Neuronal stem cell (in vitro differentiated cells): ENCODE results near the gene TMEM223.

Experiments
- DNase-seq: peaks from one replicate; pipeline ENCODE4 v3.0.0-alpha.2; 2013; ENCODE audit warnings: low spot score
- H2AFZ ChIP-seq: one replicate; pipeline ENCODE4 v1.6.1; 2013; ENCODE audit warnings: mild to moderate bottlenecking, low read length, inconsistent platforms
- H2AK5ac ChIP-seq: 2 replicates; pipeline ENCODE4 v1.6.1; 2013; ENCODE audit warnings: low read depth, mild to moderate bottlenecking, inconsistent platforms, low read length, moderate library complexity, mixed read lengths
- H2BK120ac ChIP-seq: 2 replicates; pipeline ENCODE4 v1.6.1; 2013; ENCODE audit warnings: low read depth, mild to moderate bottlenecking, inconsistent platforms, low read length, moderate library complexity, mixed read lengths
- H2BK12ac ChIP-seq: one replicate; pipeline ENCODE4 v1.6.1; 2013; ENCODE audit warnings: low read length, inconsistent platforms
- H2BK15ac ChIP-seq: 2 replicates; pipeline ENCODE4 v1.6.1; 2013; ENCODE audit warnings: mild to moderate bottlenecking, low read length, inconsistent platforms, mixed read lengths
- H2BK5ac ChIP-seq: one replicate; pipeline ENCODE4 v1.6.1; 2013; ENCODE audit warnings: inconsistent platforms, mild to moderate bottlenecking, low read length, moderate library complexity
- H3K14ac ChIP-seq: one replicate; pipeline ENCODE4 v1.6.1; 2013; ENCODE audit warnings: low read length, inconsistent platforms
- H3K18ac ChIP-seq: 2 replicates; pipeline ENCODE4 v1.6.1; 2013; ENCODE audit warnings: low read length, inconsistent platforms
- H3K23ac ChIP-seq: 2 replicates; pipeline ENCODE4 v1.6.1; 2013; ENCODE audit warnings: low read depth, mild to moderate bottlenecking, mixed read lengths, low read length, inconsistent platforms; ENCODE audit not compliant: poor library complexity
- H3K27ac ChIP-seq: replicated peaks from 3 replicates; pipeline ENCODE4 v1.5.1; 2013; ENCODE audit warnings: low read length, inconsistent platforms
- H3K27me3 ChIP-seq, 3 experiments: 2 replicates each; pipeline ENCODE4 v1.6.1; 2013; ENCODE audit warnings: low read length in 3 of 3, mild to moderate bottlenecking in 2 of 3, inconsistent platforms in 1 of 3, low read depth in 1 of 3, mixed read lengths in 1 of 3, moderate library complexity in 1 of 3; ENCODE audit not compliant: control insufficient read depth in 3 of 3, insufficient read depth in 3 of 3
- H3K36me3 ChIP-seq, 2 donors: replicated peaks in 1 of 2; 2 replicates each; pipeline ENCODE4 v1.6.1; 2013; ENCODE audit warnings: low read length in 2 of 2; ENCODE audit not compliant: control insufficient read depth in 2 of 2, insufficient read depth in 2 of 2
- H3K4ac ChIP-seq: 2 replicates; pipeline ENCODE4 v1.6.1; 2013; ENCODE audit warnings: inconsistent platforms, mild to moderate bottlenecking, low read length, moderate library complexity
- H3K4me1 ChIP-seq, 2 donors: 1 replicate in 1 of 2; 2 replicates in 1 of 2; pipeline ENCODE4 v1.6.1; 2013; ENCODE audit warnings: low read length in 2 of 2, low read depth in 1 of 2; ENCODE audit not compliant: control insufficient read depth in 2 of 2, insufficient read depth in 1 of 2
- H3K4me2 ChIP-seq: one replicate; pipeline ENCODE4 v1.6.1; 2013; ENCODE audit warnings: mild to moderate bottlenecking, low read length, inconsistent platforms; ENCODE audit not compliant: insufficient read depth, poor library complexity, severe bottlenecking
- H3K4me3 ChIP-seq, 2 donors: 2 replicates each; pipeline ENCODE4 v1.5.1; 2013; ENCODE audit warnings: low read length in 2 of 2, mild to moderate bottlenecking in 2 of 2, inconsistent platforms in 1 of 2, moderate library complexity in 1 of 2
- H3K79me1 ChIP-seq: one replicate; pipeline ENCODE4 v1.6.1; 2013; ENCODE audit warnings: low read depth, mild to moderate bottlenecking, inconsistent platforms, low read length, moderate library complexity
- H3K9ac ChIP-seq: one replicate; pipeline ENCODE4 v1.6.1; 2013; ENCODE audit warnings: mild to moderate bottlenecking, low read depth, low read length, inconsistent platforms; ENCODE audit not compliant: poor library complexity
- H3K9me3 ChIP-seq, 2 donors: replicated peaks in 1 of 2; 2 replicates each; pipeline versions ENCODE3 to v1.6.1; 2013; ENCODE audit warnings: low read length in 2 of 2, mild to moderate bottlenecking in 2 of 2, inconsistent platforms in 1 of 2, low read depth in 1 of 2, mixed read lengths in 1 of 2, moderate library complexity in 1 of 2; ENCODE audit not compliant: control insufficient read depth in 2 of 2, insufficient read depth in 1 of 2
- H4K8ac ChIP-seq: one replicate; pipeline ENCODE4 v1.6.1; 2013; ENCODE audit warnings: low read depth, mild to moderate bottlenecking, inconsistent platforms, low read length, moderate library complexity
- H4K91ac ChIP-seq: one replicate; pipeline ENCODE4 v1.6.1; 2013; ENCODE audit warnings: low read length, low read depth, mild to moderate bottlenecking, inconsistent platforms; ENCODE audit not compliant: poor library complexity
- WGBS, 2 donors: extraction: QIAGEN DNeasy Blood & Tissue Kit; methylation state at CpG; one replicate each; pipeline ENCODE4 v1.1.7; 2013; ENCODE audit warnings: missing lambda C conversion rate in 2 of 2, mixed read lengths in 1 of 2; ENCODE audit not compliant: insufficient read length in 2 of 2, insufficient replicate concordance in 1 of 2; ENCODE audit errors: extremely low coverage in 2 of 2; 5-methylcytosine and 5-hydroxymethylcytosine counted together

Gene TMEM223

DNA sequence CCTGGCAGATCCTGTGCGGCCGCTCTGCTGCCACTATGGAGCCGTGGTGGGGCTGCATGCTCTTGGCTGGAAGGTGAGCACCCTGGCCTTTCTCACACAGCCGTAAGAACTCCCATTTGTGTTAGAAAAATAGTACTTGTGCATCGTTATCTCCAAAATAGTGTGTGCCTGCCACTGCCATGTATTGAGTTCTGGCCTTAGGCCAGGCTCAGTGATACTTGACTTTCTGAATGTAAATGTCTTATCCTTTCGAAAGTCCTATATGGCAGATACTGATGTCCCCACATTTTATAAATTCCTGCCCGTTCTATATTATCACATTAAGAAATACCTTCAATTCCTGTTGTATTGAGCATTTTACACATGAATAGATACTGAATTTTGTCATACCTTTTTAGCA lies 9.1 kb downstream of the TMEM223 start:
- H2BK12ac ChIP-seq, result no peak overlapping the region
- no peak overlapping the region for H3K14ac ChIP-seq
- no peak overlapping the region for H2AFZ ChIP-seq
- no peaks in the 10 kb centered on the region for H3K9me3 ChIP-seq
- peaks cover 3 to 4% of the 10 kb centered on the region in 2 donors for H3K4me1 ChIP-seq
- no peak overlapping the region for H4K91ac ChIP-seq
- H3K4ac ChIP-seq, result no peak overlapping the region
- no CpG with 5 or more reads among the region's 7 CpGs for WGBS, 2 donors
- H3K23ac ChIP-seq, result no peak overlapping the region
- no peaks in the 10 kb centered on the region for H3K27me3 ChIP-seq
- no peaks in the 10 kb centered on the region for H3K79me1 ChIP-seq
- H4K8ac ChIP-seq, result no peak overlapping the region
- H3K27ac ChIP-seq, result no peak overlapping the region
- no peak overlapping the region for H2BK5ac ChIP-seq
- no peak overlapping the region for H2BK120ac ChIP-seq
- no peak overlapping the region for H3K9ac ChIP-seq
- DNase-seq, result no peak
- peaks cover 21 to 72% of the 10 kb centered on the region in 2 donors for H3K36me3 ChIP-seq
- H3K18ac ChIP-seq, result no peak overlapping the region
- no peak overlapping the region for H3K4me2 ChIP-seq
- no peak overlapping the region for H3K4me3 ChIP-seq
- no peak overlapping the region for H2AK5ac ChIP-seq
- H2BK15ac ChIP-seq, result no peak overlapping the region

- Histone ChIP-seq H3K9ac (no peak overlapping the region), H3K9me3 (no peaks in the 10 kb centered on the region), H3K23ac (no peak overlapping the region), H3K4me2 (no peak overlapping the region), H3K4me3 (no peak overlapping the region), H3K18ac (no peak overlapping the region), H2BK5ac (no peak overlapping the region), H4K8ac (no peak overlapping the region), H2AFZ (no peak overlapping the region), H4K91ac (no peak overlapping the region), H3K36me3 (peaks cover 43 to 81% of the 10 kb centered on the region in 2 donors), H3K27ac (no peak overlapping the region), H2BK12ac (no peak overlapping the region), H2BK15ac (no peak overlapping the region), H2AK5ac (no peak overlapping the region), H3K4ac (no peak overlapping the region), H3K4me1 (no peaks in the 10 kb centered on the region), H3K14ac (no peak overlapping the region), H3K79me1 (no peaks in the 10 kb centered on the region), H3K27me3 (no peaks in the 10 kb centered on the region), H2BK120ac (no peak overlapping the region)
- no peak for DNase-seq
- no CpG with 5 or more reads among the region's 3 CpGs for WGBS, 2 donors
Observed at GRCh38 chr11:62778441-62778840, 13.4 kb downstream of the TMEM223 start.

- DNase-seq, result no peak
- H3K14ac ChIP-seq, result no peak overlapping the region
- no CpG with 5 or more reads among the region's 2 CpGs for WGBS, 2 donors
- H3K79me1 ChIP-seq, result no peaks in the 10 kb centered on the region
- H3K4me1 ChIP-seq, result no peaks in the 10 kb centered on the region
- no peak overlapping the region for H2BK12ac ChIP-seq
- H3K36me3 ChIP-seq, result peaks cover 39 to 73% of the 10 kb centered on the region in 2 donors
- H3K23ac ChIP-seq, result no peak overlapping the region
- H2BK15ac ChIP-seq, result no peak overlapping the region
- no peak overlapping the region for H3K27ac ChIP-seq
- no peaks in the 10 kb centered on the region for H3K27me3 ChIP-seq
- no peak overlapping the region for H2BK5ac ChIP-seq
- no peak overlapping the region for H4K91ac ChIP-seq
- H2AFZ ChIP-seq, result no peak overlapping the region
- H3K4me3 ChIP-seq, result no peak overlapping the region
- no peak overlapping the region for H2BK120ac ChIP-seq
- H4K8ac ChIP-seq, result no peak overlapping the region
- H3K18ac ChIP-seq, result no peak overlapping the region
- H3K4ac ChIP-seq, result no peak overlapping the region
- no peak overlapping the region for H2AK5ac ChIP-seq
- H3K4me2 ChIP-seq, result no peak overlapping the region
- H3K9ac ChIP-seq, result no peak overlapping the region
- no peaks in the 10 kb centered on the region for H3K9me3 ChIP-seq
Observed at GRCh38 chr11:62777389-62777788, 14.4 kb downstream of the TMEM223 start.

- H4K8ac ChIP-seq, result no peak overlapping the region
- no peak overlapping the region for H3K4ac ChIP-seq
- H2AFZ ChIP-seq, result no peak overlapping the region
- H2BK15ac ChIP-seq, result no peak overlapping the region
- H3K9ac ChIP-seq, result no peak overlapping the region
- WGBS, 2 donors, result no CpG with 5 or more reads among the region's 17 CpGs
- H3K79me1 ChIP-seq, result peaks cover 1% of the 10 kb centered on the region
- no peak overlapping the region for H2BK12ac ChIP-seq
- no peaks in the 10 kb centered on the region for H3K27me3 ChIP-seq
- peaks cover 32 to 63% of the 10 kb centered on the region in 2 donors for H3K36me3 ChIP-seq
- H4K91ac ChIP-seq, result no peak overlapping the region
- H3K4me1 ChIP-seq, result peaks cover 4 to 8% of the 10 kb centered on the region in 2 donors
- H3K4me3 ChIP-seq, result no peak overlapping the region
- no peak overlapping the region for H2BK5ac ChIP-seq
- no peak overlapping the region for H3K18ac ChIP-seq
- no peak overlapping the region for H2AK5ac ChIP-seq
- no peak overlapping the region for H3K4me2 ChIP-seq
- H3K9me3 ChIP-seq, result no peaks in the 10 kb centered on the region
- no peak overlapping the region for H3K23ac ChIP-seq
- H3K14ac ChIP-seq, result no peak overlapping the region
- no peak overlapping the region for H3K27ac ChIP-seq
- DNase-seq, result no peak
- no peak overlapping the region for H2BK120ac ChIP-seq
Observed at GRCh38 chr11:62775646-62776045, 16.2 kb downstream of the TMEM223 start.
